Epithelial cell of proximal tubule (primary cell): Measurements from ENCODE around the gene OVCA2. TPM values are rescaled to one million over a fixed set of nuclear protein-coding genes. Genes with fewer than 3 reads are reported as not detected.

ENCODE experiments used
- DNase-seq: peaks from one replicate; pipeline ENCODE4 v3.0.0-alpha.2; 2011; ENCODE audit warnings: low read depth
- H3K4me3 ChIP-seq: 2 replicates; pipeline ENCODE4 v1.5.1; 2011; ENCODE audit warnings: low read depth, mild to moderate bottlenecking, low read length
- total RNA-seq: library from RNA; depleted of rRNA; stranded (reverse); fragments of >200 nt; gene quantifications from 2 replicates; pipeline ENCODE4 v1.2.3, GENCODE V29; 2015
- TF ChIP-seq, protein P1 (sequence below): conservative IDR thresholded peaks from 2 replicates; pipeline ENCODE4 v1.5.1; 2012; ENCODE audit warnings: low read depth, mild to moderate bottlenecking, low read length

OVCA2 gene
- total RNA-seq, 1 donor from 2014 or later = 55.4 TPM

DNA sequence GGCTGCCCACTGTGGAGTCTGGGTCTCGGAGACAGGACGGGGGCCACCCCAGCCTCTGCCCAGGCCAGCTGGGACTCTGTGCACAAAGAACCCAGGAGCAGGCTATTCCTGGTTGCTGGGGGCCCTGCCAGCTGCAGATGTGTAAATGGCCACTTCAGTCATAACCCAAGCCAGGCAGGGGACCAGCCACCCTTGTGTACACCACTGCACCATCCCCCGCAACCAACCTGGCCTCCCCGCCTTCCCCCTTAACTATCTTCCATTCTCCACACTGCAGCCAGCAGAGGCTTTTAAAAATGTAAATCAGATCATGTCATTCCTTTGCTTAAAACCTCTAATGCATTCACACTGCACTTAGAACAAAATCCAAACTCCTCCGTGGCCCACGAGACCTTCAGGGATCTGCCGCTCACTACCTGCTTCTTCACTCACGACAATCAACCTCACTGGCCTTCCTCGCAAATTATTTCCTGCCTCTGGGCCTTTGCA is 45.0 kb upstream of the OVCA2 start:
- H3K4me3 ChIP-seq = no peak overlapping the region
- DNase-seq = no peak
- TF ChIP-seq, protein P1, sequence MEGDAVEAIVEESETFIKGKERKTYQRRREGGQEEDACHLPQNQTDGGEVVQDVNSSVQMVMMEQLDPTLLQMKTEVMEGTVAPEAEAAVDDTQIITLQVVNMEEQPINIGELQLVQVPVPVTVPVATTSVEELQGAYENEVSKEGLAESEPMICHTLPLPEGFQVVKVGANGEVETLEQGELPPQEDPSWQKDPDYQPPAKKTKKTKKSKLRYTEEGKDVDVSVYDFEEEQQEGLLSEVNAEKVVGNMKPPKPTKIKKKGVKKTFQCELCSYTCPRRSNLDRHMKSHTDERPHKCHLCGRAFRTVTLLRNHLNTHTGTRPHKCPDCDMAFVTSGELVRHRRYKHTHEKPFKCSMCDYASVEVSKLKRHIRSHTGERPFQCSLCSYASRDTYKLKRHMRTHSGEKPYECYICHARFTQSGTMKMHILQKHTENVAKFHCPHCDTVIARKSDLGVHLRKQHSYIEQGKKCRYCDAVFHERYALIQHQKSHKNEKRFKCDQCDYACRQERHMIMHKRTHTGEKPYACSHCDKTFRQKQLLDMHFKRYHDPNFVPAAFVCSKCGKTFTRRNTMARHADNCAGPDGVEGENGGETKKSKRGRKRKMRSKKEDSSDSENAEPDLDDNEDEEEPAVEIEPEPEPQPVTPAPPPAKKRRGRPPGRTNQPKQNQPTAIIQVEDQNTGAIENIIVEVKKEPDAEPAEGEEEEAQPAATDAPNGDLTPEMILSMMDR = no peak

DNA sequence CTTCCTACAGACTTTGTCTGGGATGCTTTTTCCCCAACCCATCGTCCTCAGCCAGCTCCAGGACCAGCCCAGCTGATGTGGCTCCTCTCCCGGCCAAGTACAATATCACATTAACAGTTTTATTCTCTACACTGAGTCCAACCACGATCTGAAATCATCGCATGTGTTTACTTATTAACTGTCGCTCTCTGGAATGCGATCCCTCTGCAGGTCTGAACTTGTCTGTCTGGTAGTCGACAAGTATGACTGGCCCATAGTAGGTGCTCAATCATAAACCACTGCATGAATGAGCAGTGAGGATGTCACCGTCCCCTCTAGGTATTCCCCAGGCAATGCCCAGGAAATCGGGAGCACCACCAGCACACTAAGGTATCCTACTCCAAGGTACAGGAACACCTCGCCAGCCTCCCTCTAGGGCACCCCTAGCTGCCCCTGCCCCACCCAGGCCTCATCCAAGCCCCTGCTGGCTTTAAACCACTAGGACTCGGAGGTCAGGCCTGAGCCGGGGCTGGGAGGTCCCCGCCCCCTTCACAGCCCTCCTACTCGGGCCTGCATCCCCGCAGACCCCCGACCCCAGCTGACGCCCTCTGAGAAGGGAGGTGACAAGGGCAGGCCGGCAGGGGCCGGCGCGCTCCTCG is 44.4 kb upstream of the OVCA2 start:
- H3K4me3 ChIP-seq = peak overlapping the region; percentile 51
- TF ChIP-seq, protein P1 = peak; percentile 15
- DNase-seq = peak; percentile 36

DNA sequence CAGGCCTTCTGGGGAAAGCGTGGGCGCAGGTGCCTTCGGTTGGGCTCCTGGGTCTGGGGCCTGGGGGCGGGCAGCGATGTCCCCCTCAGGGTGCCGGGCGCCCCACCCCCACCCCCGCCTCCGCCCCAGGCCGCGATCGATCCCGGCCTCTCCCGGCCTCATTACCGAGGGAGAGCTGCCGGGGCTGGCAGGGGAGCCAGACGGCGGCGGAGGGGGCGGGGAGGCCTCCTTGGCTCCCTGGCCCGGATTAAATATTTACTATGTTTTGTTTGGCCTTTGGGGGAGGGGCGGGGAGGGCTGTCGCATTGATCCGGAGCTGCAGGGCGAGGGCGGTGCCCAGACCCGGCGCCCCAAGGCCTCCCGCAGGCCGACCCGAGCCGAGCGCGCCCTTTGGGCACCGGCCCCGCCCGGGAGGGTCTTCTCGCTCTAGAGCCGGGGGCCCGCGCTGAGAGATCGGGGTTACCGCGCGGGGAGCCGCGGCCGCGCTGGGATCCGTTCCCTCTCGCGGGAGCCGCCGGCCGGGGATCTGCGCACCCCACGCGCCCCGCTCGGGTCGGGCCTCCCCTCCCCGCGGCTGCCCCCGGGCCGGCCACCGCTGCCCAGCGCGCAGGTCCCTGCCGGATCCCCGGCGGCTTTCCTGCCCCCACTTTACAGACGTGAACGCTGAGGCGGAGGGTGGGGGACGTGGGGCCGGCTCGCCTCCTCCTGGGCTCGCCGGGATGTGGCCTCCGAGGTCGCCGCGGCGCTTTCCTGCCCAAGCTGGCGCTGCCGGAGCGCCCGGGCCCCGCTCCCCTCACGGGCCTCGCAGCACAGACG is 43.7 kb upstream of the OVCA2 start:
- H3K4me3 ChIP-seq = peak overlapping the region; percentile 51
- TF ChIP-seq, protein P1 = no peak
- DNase-seq = no peak

DNA sequence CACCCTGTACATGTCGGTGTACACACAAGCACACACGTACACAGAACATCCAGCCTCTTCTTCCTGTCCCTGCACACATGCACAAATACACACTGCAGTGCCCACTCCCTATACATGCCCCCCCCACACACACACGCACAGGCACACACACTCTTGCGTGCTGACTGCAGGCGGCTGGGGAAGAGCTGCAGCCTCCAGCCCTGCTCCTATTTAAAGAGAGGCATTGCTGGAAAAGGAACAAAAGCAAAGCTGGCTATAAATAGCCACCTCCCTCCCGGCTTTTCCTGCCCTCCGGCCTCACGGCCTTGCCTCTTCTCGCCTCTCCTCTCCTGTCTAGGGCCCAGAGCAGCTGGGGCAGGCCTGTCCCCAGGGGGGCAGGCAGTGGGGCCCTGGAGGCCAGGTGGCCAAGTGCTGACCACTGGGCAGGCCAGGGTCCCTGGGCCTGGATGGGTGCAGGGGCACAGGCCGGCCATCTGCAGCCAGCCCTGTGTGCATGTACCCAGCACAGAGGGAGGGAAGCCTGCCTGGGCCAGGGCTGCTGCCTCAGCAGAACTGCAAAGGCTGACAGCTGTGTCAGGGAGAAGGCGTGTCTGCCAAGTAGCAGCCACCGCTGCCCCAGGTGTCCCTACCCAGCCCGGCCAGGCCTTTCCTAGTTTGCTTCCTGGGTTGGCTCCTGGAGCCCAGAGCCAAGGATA is 42.1 kb upstream of the OVCA2 start:
- TF ChIP-seq, protein P1 = no peak
- no peak for DNase-seq
- no peak overlapping the region for H3K4me3 ChIP-seq

DNA sequence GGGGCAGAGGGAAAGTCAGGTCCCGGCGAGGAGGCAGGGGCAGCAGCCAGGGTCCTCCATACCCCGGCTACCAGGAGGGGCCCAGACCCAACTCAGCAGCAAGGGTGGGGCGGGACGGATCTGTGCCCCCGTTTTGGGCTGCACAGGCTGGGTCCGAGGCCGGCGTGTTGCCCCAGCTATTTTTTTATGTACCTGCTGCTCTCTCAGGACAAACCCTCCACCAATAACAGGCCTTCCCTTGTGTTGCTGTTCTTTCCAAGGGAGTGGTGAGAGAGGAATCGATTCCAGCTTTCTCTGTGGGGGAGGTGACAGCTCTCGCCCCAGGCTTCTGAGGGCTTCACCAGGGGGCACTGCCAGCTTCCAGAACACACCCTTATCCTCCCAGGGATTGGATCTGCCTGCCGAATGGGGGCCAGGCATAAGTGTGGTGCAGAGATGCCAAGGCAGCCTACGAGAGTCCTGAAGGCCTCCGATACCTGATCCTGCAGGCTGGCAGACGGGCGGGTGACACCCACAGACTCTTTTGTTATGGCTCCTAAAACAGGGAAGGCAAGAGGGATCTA is 39.0 kb upstream of the OVCA2 start:
- TF ChIP-seq, protein P1 = no peak
- no peak for DNase-seq
- no peak overlapping the region for H3K4me3 ChIP-seq

DNA sequence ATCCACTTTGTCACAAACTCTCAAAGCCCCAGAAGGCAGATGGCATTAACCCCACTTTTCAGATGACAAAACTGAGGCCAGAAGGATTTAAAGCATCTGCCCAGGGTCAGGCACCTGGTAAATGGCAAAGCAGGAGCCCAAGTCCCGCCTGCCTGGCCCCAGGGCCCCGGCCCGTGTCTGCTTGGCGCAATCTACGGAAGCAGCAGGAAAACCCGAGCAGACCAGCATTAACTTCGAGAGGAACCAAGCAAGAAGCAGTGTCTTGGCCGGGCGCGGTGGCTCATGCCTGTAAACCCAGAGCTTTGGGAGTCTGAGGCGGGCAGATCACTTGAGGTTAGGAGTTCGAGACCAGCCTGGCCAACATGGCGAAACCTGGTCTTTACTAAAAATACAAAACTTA is 38.3 kb upstream of the OVCA2 start:
- TF ChIP-seq, protein P1 = no peak
- DNase-seq = no peak
- H3K4me3 ChIP-seq = no peak overlapping the region
